Vagina (tissue), 2 donors: Measurements from ENCODE around the gene MSTN. TPM values are rescaled to one million over a fixed set of nuclear protein-coding genes. Genes with fewer than 3 reads are reported as not detected.
A peak's percentile ranks its signal among the peaks of the same experiment; 100 is the strongest.

Source experiments
- DNase-seq, 2 donors: peaks; one replicate each; pipeline ENCODE4 v3.0.0-alpha.2; 2017; ENCODE audit errors: extremely low spot score in 2 of 2
- H3K27ac ChIP-seq: fragments of 200-600 bp; sonication (generic); one replicate; pipeline ENCODE4 v1.5.1; 2019
- H3K27me3 ChIP-seq: fragments of 200-600 bp; sonication (generic); one replicate; pipeline ENCODE4 v1.5.1; 2019
- H3K36me3 ChIP-seq, 2 donors: fragments of 200-600 bp; sonication (generic); one replicate each; pipeline ENCODE4 v1.5.1; 2017 to 2019
- H3K4me1 ChIP-seq: fragments of 200-600 bp; sonication (generic); one replicate; pipeline ENCODE4 v1.5.1; 2019
- H3K4me3 ChIP-seq, 2 donors: fragments of 200-600 bp; sonication (generic); 1 replicate in 1 of 2; 2 replicates in 1 of 2; pipeline ENCODE4 v1.5.1; 2016 to 2019
- H3K9me3 ChIP-seq: fragments of 200-600 bp; sonication (generic); one replicate; pipeline ENCODE4 v1.5.1; 2019
- CTCF ChIP-seq, 3 experiments: fragments of 450-650 bp in 2 of 3; fragments of 200-600 bp in 1 of 3; sonication (generic) in 1 of 3; IDR thresholded peaks; one replicate each; pipeline ENCODE4 v1.5.1; 2017 to 2019; ENCODE audit warnings: antibody characterized with exemption in 3 of 3, mild to moderate bottlenecking in 2 of 3, moderate library complexity in 2 of 3
- POLR2A ChIP-seq, 2 donors: fragments of 450-650 bp; IDR thresholded peaks; one replicate each; pipeline ENCODE4 v1.6.1; 2017; ENCODE audit warnings: antibody characterized with exemption in 2 of 2, mild to moderate bottlenecking in 2 of 2, moderate library complexity in 2 of 2
- POLR2AphosphoS5 ChIP-seq, 2 donors: sonication (generic); formaldehyde crosslinking; IDR thresholded peaks; one replicate each; pipeline ENCODE4 v1.9.0; 2017; ENCODE audit warnings: antibody characterized with exemption in 2 of 2, mild to moderate bottlenecking in 2 of 2, low read depth in 1 of 2; ENCODE audit not compliant: insufficient read depth in 1 of 2
- intact Hi-C: fragments of 100-400 bp; cut with DNase I; formaldehyde crosslinking; loops from one replicate; pipeline ENCODE4 v1.15.1; 2023
- total RNA-seq: library from RNA; depleted of rRNA; stranded (reverse); fragments of >200 nt; gene quantifications from one replicate; pipeline ENCODE4 v1.2.3, GENCODE V29; 2016

The MSTN gene
- total RNA-seq, 1 donor from 2014 or later = 0.74 TPM

DNA sequence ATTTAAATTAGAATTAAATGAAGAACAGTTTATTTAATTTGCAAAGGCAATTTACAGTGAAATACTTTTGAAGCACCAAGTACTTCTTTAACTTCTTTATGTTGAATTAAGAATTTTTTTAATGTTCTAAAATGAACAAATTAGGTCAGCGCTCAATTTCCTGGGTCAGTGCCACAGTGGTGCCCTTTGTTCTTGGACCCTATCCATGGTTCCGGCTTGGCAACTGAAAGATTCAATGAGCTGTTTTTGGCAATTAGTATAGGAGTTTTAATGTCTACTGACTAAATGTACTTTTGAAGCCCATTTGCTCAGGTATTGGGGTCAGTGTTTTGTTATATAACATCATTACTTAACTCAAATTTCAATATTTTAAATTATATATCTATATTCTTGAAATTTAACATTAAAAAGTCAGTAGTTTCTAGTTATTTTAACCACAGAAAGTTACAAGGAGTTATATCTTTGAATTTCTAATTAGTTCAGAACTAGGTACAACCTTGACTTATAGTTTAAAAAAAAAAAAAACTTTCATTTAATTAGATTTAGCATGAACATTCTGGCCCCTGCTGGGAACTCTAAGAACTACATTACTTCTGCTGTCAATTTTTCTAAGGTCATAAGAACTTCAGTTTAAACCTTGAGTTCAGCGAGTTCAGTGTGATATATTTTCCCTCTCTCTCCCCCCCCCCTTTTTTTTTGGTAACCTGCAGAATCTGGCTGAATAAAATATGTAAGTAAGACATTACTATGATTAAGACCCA, 7.6 kb upstream of the MSTN start:
- DNase-seq = no peak
- TF ChIP-seq CTCF (IDR thresholded peaks at IDR 0.05) = peak; percentile 23 to 56 (median 41)
- no peak for TF ChIP-seq POLR2AphosphoS5 (IDR thresholded peaks at IDR 0.05; ENCODE audit: insufficient read depth in 1 of 2, low read depth in 1 of 2)
- H3K36me3 ChIP-seq = no peaks in the 10 kb centered on the region
- H3K4me1 ChIP-seq = no peaks in the 10 kb centered on the region
- H3K9me3 ChIP-seq = no peaks in the 10 kb centered on the region
- intact Hi-C loops = no loop called here
- no peak overlapping the region for H3K27ac ChIP-seq
- no peak overlapping the region for H3K4me3 ChIP-seq
- no peaks in the 10 kb centered on the region for H3K27me3 ChIP-seq

DNA sequence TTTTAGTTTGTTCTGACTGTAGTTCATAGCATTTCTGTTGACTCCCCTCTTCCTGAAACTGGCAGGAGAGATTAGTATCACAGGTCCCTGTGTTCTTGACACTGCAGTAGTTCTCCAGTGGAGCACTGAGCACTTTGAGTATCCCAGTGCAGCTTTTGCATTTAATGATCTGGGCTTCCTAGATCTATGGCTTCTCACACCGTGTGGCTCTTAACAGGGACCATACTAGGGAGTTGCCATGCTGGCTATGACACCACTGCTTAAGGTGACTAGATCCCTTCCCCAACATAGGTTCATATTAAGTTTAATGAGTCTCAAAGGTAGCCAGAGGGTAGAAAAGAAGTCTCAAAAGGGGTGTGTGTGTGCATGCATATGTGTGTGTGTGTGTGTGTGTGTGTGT, 6.2 kb upstream of the MSTN start:
- TF ChIP-seq CTCF (IDR thresholded peaks at IDR 0.05) (no peak), POLR2A (IDR thresholded peaks at IDR 0.05) (no peak), POLR2AphosphoS5 (IDR thresholded peaks at IDR 0.05; ENCODE audit: insufficient read depth in 1 of 2, low read depth in 1 of 2) (no peak)
- H3K9me3 ChIP-seq = no peaks in the 10 kb centered on the region
- DNase-seq = no peak
- no peaks in the 10 kb centered on the region for H3K36me3 ChIP-seq
- H3K4me3 ChIP-seq = no peak overlapping the region
- no peak overlapping the region for H3K27ac ChIP-seq
- intact Hi-C loops = no loop called here
- no peaks in the 10 kb centered on the region for H3K4me1 ChIP-seq
- no peaks in the 10 kb centered on the region for H3K27me3 ChIP-seq

DNA sequence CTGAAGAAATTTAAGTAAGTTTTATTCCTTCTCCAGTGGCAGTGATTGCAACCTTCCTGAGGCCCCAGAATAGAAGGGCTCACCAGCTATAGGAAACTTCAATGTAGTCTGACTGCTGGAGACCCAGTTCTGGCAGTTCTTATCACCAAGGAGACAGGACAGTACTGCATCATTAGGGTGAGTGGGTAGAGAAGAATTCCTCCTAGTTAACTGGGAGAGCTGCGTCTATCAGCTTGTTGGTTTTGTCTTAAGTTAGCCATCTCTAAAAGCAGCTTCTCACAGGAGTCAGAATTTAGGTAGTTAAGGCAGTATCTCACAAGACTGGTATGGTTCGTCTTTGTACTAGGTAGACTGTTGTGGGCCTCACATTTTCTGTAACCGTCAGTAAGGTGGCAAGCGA, 3.3 kb upstream of the MSTN start:
- H3K27ac ChIP-seq = no peak overlapping the region
- no peak for DNase-seq
- no peak overlapping the region for H3K4me3 ChIP-seq
- no peaks in the 10 kb centered on the region for H3K27me3 ChIP-seq
- H3K9me3 ChIP-seq = no peaks in the 10 kb centered on the region
- no peaks in the 10 kb centered on the region for H3K36me3 ChIP-seq
- TF ChIP-seq POLR2AphosphoS5 (IDR thresholded peaks at IDR 0.05; ENCODE audit: insufficient read depth in 1 of 2, low read depth in 1 of 2) = no peak
- no peak for TF ChIP-seq POLR2A (IDR thresholded peaks at IDR 0.05)
- TF ChIP-seq CTCF (IDR thresholded peaks at IDR 0.05) = no peak
- H3K4me1 ChIP-seq = no peaks in the 10 kb centered on the region
- intact Hi-C loops = no loop called here

- intact Hi-C loops = no loop called here
- no peaks in the 10 kb centered on the region for H3K27me3 ChIP-seq
- no peaks in the 10 kb centered on the region for H3K4me1 ChIP-seq
- no peak for DNase-seq
- no peak overlapping the region for H3K27ac ChIP-seq
- no peak overlapping the region for H3K4me3 ChIP-seq
- TF ChIP-seq CTCF (IDR thresholded peaks at IDR 0.05) = no peak
- TF ChIP-seq POLR2AphosphoS5 (IDR thresholded peaks at IDR 0.05; ENCODE audit: insufficient read depth in 1 of 2, low read depth in 1 of 2) = no peak
- TF ChIP-seq POLR2A (IDR thresholded peaks at IDR 0.05) = no peak
- H3K9me3 ChIP-seq = no peaks in the 10 kb centered on the region
- H3K36me3 ChIP-seq = no peaks in the 10 kb centered on the region
Measured at GRCh38 chr2:190063624-190064023, 1.1 kb upstream of the MSTN start.

GRCh38 chr2:190062053-190062452, 476 bp downstream of the MSTN start:
- Histone ChIP-seq H3K4me3 (no peak overlapping the region), H3K27ac (no peak overlapping the region), H3K27me3 (no peaks in the 10 kb centered on the region), H3K4me1 (no peaks in the 10 kb centered on the region), H3K9me3 (no peaks in the 10 kb centered on the region), H3K36me3 (no peaks in the 10 kb centered on the region)
- DNase-seq = no peak
- TF ChIP-seq CTCF (IDR thresholded peaks at IDR 0.05) (no peak), POLR2AphosphoS5 (IDR thresholded peaks at IDR 0.05; ENCODE audit: insufficient read depth in 1 of 2, low read depth in 1 of 2) (no peak), POLR2A (IDR thresholded peaks at IDR 0.05) (no peak)
- intact Hi-C loops = no loop called here
